GM21515 (cell line): ENCODE measurements around the gene NUSAP1.
A peak's percentile ranks its signal among the peaks of the same experiment; 100 is the strongest.
"Not testable (repeated sequence)": the region's sequence is repeated elsewhere in the genome, so short reads cannot be mapped to it uniquely, and the experiment has no call there.

ENCODE experiments used
- ATAC-seq: cut with Tn5 transposase; IDR thresholded peaks from one replicate; pipeline ENCODE4 v1.9.1; 2021; ENCODE audit not compliant: unreplicated experiment

Gene NUSAP1

GRCh38 chr15:41331833-41332193 is 868 bp upstream of the NUSAP1 start:
- ATAC-seq = no peak

GRCh38 chr15:41333026-41333562 is 413 bp downstream of the NUSAP1 start:
- ATAC-seq = no peak

GRCh38 chr15:41334293-41335120 is 1.8 kb downstream of the NUSAP1 start:
- no peak for ATAC-seq

- ATAC-seq = no peak
Observed at GRCh38 chr15:41336549-41336948, 3.9 kb downstream of the NUSAP1 start.

- no peak for ATAC-seq
Observed at GRCh38 chr15:41337047-41337446, 4.4 kb downstream of the NUSAP1 start.

GRCh38 chr15:41337631-41338522 is 5.2 kb downstream of the NUSAP1 start:
- ATAC-seq = no peak

- no peak for ATAC-seq
Observed at GRCh38 chr15:41340189-41340695, 7.6 kb downstream of the NUSAP1 start.

GRCh38 chr15:41341519-41341918 is 8.8 kb downstream of the NUSAP1 start:
- ATAC-seq = no peak

- no peak for ATAC-seq
Observed at GRCh38 chr15:41347236-41347635, 14.6 kb downstream of the NUSAP1 start.

GRCh38 chr15:41350057-41350717 is 17.5 kb downstream of the NUSAP1 start:
- no peak for ATAC-seq

GRCh38 chr15:41354371-41354770 is 21.7 kb downstream of the NUSAP1 start:
- ATAC-seq = no peak

- ATAC-seq = no peak
Observed at GRCh38 chr15:41367418-41367817, 34.7 kb downstream of the NUSAP1 start.

- no peak for ATAC-seq
Observed at GRCh38 chr15:41377978-41378377, 45.3 kb downstream of the NUSAP1 start.

GRCh38 chr15:41383974-41384749 is 51.5 kb downstream of the NUSAP1 start:
- ATAC-seq = not testable (repeated sequence)

GRCh38 chr15:41387646-41388045 is 55.0 kb downstream of the NUSAP1 start:
- ATAC-seq = no peak

GRCh38 chr15:41392659-41393058 is 60.0 kb downstream of the NUSAP1 start:
- ATAC-seq = no peak

GRCh38 chr15:41394924-41395323 is 62.2 kb downstream of the NUSAP1 start:
- no peak for ATAC-seq

GRCh38 chr15:41396111-41396510 is 63.4 kb downstream of the NUSAP1 start:
- no peak for ATAC-seq

- peak; percentile 11 for ATAC-seq
Observed at GRCh38 chr15:41401904-41402267, 69.2 kb downstream of the NUSAP1 start.

- ATAC-seq = no peak
Observed at GRCh38 chr15:41407341-41407740, 74.7 kb downstream of the NUSAP1 start.
